ENCODE results near the gene PHKA2. TPM values are rescaled to one million over a fixed set of nuclear protein-coding genes. Genes with fewer than 3 reads are reported as not detected.
"Not testable (repeated sequence)": the region's sequence is repeated elsewhere in the genome, so short reads cannot be mapped to it uniquely, and the experiment has no call there.

Gene PHKA2
- total RNA-seq, 1 donor from 2014 or later: 9.1 TPM

GRCh38 chrX:18872621-18873020 lies 111.3 kb downstream of the PHKA2 start:
- DNase-seq (ENCODE audit: low read depth): no peak

GRCh38 chrX:18871970-18872369 lies 111.9 kb downstream of the PHKA2 start:
- no peak for DNase-seq (ENCODE audit: low read depth)

- no peak for DNase-seq (ENCODE audit: low read depth)
Measured at GRCh38 chrX:18871161-18871890, 112.6 kb downstream of the PHKA2 start.

GRCh38 chrX:18864390-18864920 lies 119.5 kb downstream of the PHKA2 start:
- DNase-seq (ENCODE audit: low read depth): no peak

- DNase-seq (ENCODE audit: low read depth): peak; percentile 14
Measured at GRCh38 chrX:18861511-18861910, 122.4 kb downstream of the PHKA2 start.

- DNase-seq (ENCODE audit: low read depth): no peak
Measured at GRCh38 chrX:18856645-18856997, 127.3 kb downstream of the PHKA2 start.

GRCh38 chrX:18855919-18856644 lies 127.8 kb downstream of the PHKA2 start:
- peak; percentile 78 for DNase-seq (ENCODE audit: low read depth)

- not testable (repeated sequence) for DNase-seq (ENCODE audit: low read depth)
Measured at GRCh38 chrX:18847901-18848300, 136.0 kb downstream of the PHKA2 start.

Other genes with a start within 250 kb of the PHKA2 start
- not detected in 2 replicates for gene ADGRG2, start 138.4 kb upstream of the PHKA2 start, total RNA-seq

Measured in myocyte (in vitro differentiated cells).